Trophoblast cell (in vitro differentiated cells and primary cell): ENCODE data around the gene LTB4R2.

Experiments
- DNase-seq, 2 donors: peaks; one replicate each; pipeline ENCODE4 v3.0.0-alpha.2; 2016
- H2AFZ ChIP-seq: 2 replicates; pipeline ENCODE4 v1.6.1; 2013; ENCODE audit warnings: low read length, moderate library complexity, mild to moderate bottlenecking; ENCODE audit not compliant: insufficient read depth, poor library complexity
- H2AK5ac ChIP-seq: 2 replicates; pipeline ENCODE4 v1.6.1; 2013; ENCODE audit warnings: mild to moderate bottlenecking, low read length
- H2BK120ac ChIP-seq: 2 replicates; pipeline ENCODE4 v1.6.1; 2013; ENCODE audit warnings: low read length, mild to moderate bottlenecking, moderate library complexity; ENCODE audit not compliant: insufficient read depth, poor library complexity
- H2BK12ac ChIP-seq: 2 replicates; pipeline ENCODE4 v1.6.1; 2013; ENCODE audit warnings: mild to moderate bottlenecking, low read length, moderate library complexity
- H2BK5ac ChIP-seq: 2 replicates; pipeline ENCODE4 v1.6.1; 2013; ENCODE audit warnings: low read length, low read depth, moderate library complexity, mild to moderate bottlenecking; ENCODE audit not compliant: poor library complexity
- H3K14ac ChIP-seq: 2 replicates; pipeline ENCODE4 v1.6.1; 2013; ENCODE audit warnings: mild to moderate bottlenecking, low read length
- H3K18ac ChIP-seq: 2 replicates; pipeline ENCODE4 v1.6.1; 2013; ENCODE audit warnings: mild to moderate bottlenecking, low read length
- H3K23ac ChIP-seq: 2 replicates; pipeline ENCODE4 v1.6.1; 2013; ENCODE audit warnings: low read length
- H3K27ac ChIP-seq: 2 replicates; pipeline ENCODE4 v1.5.1; 2013; ENCODE audit warnings: low read depth, mild to moderate bottlenecking, inconsistent platforms, low read length, moderate library complexity
- H3K27me3 ChIP-seq: 2 replicates; pipeline ENCODE4 v1.6.1; 2013; ENCODE audit warnings: inconsistent platforms, mild to moderate bottlenecking, low read length, moderate library complexity; ENCODE audit not compliant: insufficient read depth
- H3K36me3 ChIP-seq, 2 experiments: 1 replicate in 1 of 2; 2 replicates in 1 of 2; pipeline ENCODE4 v1.6.1; 2013; ENCODE audit warnings: low read length in 2 of 2, mild to moderate bottlenecking in 2 of 2, moderate library complexity in 1 of 2; ENCODE audit not compliant: insufficient read depth in 2 of 2, control insufficient read depth in 1 of 2
- H3K4ac ChIP-seq: 2 replicates; pipeline ENCODE4 v1.6.1; 2013; ENCODE audit warnings: low read depth, mild to moderate bottlenecking, low read length, moderate library complexity
- H3K4me1 ChIP-seq, 2 experiments: 1 replicate in 1 of 2; 2 replicates in 1 of 2; pipeline ENCODE4 v1.6.1; 2013; ENCODE audit warnings: low read length in 2 of 2, mild to moderate bottlenecking in 2 of 2, moderate library complexity in 1 of 2; ENCODE audit not compliant: insufficient read depth in 2 of 2, control insufficient read depth in 1 of 2
- H3K4me2 ChIP-seq: 2 replicates; pipeline ENCODE4 v1.6.1; 2013; ENCODE audit warnings: inconsistent platforms, mild to moderate bottlenecking, low read length, moderate library complexity
- H3K4me3 ChIP-seq: 2 replicates; pipeline ENCODE4 v1.5.1; 2013; ENCODE audit warnings: mild to moderate bottlenecking, low read depth, low read length, inconsistent platforms
- H3K79me1 ChIP-seq: one replicate; pipeline ENCODE4 v1.6.1; 2013; ENCODE audit warnings: low read length
- H3K79me2 ChIP-seq: 2 replicates; pipeline ENCODE4 v1.6.1; 2013; ENCODE audit warnings: low read length, mild to moderate bottlenecking; ENCODE audit not compliant: control insufficient read depth, insufficient read depth, poor library complexity
- H3K9ac ChIP-seq: 2 replicates; pipeline ENCODE4 v1.6.1; 2013; ENCODE audit warnings: mild to moderate bottlenecking, low read length
- H3K9me3 ChIP-seq: 2 replicates; pipeline ENCODE4 v1.6.1; 2013; ENCODE audit warnings: low read depth, mild to moderate bottlenecking, control low read depth, inconsistent platforms, low read length; ENCODE audit not compliant: insufficient read depth
- H4K12ac ChIP-seq: 2 replicates; pipeline ENCODE4 v1.6.1; 2013; ENCODE audit warnings: low read depth, mild to moderate bottlenecking, low read length, moderate library complexity
- H4K8ac ChIP-seq: 2 replicates; pipeline ENCODE4 v1.6.1; 2013; ENCODE audit warnings: low read depth, mild to moderate bottlenecking, low read length, moderate library complexity
- H4K91ac ChIP-seq: one replicate; pipeline ENCODE4 v1.6.1; 2013; ENCODE audit warnings: low read depth, mild to moderate bottlenecking, low read length, moderate library complexity
- WGBS: extraction: QIAGEN DNeasy Blood & Tissue Kit; methylation state at CpG from one replicate; pipeline ENCODE4 v1.1.7; 2013; ENCODE audit warnings: missing lambda C conversion rate; ENCODE audit not compliant: insufficient read length, insufficient coverage; ENCODE audit errors: extremely low coverage; 5-methylcytosine and 5-hydroxymethylcytosine counted together

LTB4R2 gene

DNA sequence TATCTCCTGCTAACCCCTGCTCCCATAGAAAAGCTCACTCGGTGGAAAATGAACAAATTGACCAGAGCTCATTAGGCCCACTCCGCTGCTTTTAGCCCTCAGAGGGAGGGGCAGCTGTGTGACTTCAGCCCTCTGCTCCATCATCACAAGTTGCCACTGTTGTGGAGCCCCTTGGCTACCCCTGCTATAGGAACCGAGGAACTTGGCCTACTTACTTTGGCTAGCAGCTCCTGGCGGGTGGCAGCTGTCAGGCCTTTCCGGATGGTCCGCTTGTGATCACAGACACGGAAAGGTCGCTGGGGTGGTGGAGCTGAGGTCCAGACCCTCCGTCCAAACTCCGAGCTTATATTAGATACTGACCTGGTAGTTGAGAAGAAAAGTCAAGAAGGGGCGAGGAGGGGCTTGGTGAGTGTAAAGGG lies 2.8 kb upstream of the LTB4R2 start:
- H3K79me2 ChIP-seq, result no peaks in the 10 kb centered on the region
- H3K9ac ChIP-seq, result no peak overlapping the region
- H3K23ac ChIP-seq, result no peak overlapping the region
- no peak overlapping the region for H3K14ac ChIP-seq
- peaks cover 0 to 5% of the 10 kb centered on the region in 2 experiments for H3K4me1 ChIP-seq
- no peak overlapping the region for H2BK120ac ChIP-seq
- no peak overlapping the region for H2AFZ ChIP-seq
- no peak overlapping the region for H2BK12ac ChIP-seq
- no peak overlapping the region for H4K8ac ChIP-seq
- no peak overlapping the region for H3K4me3 ChIP-seq
- H4K12ac ChIP-seq, result no peak overlapping the region
- H3K4me2 ChIP-seq, result no peak overlapping the region
- no peak overlapping the region for H4K91ac ChIP-seq
- no peak overlapping the region for H3K27ac ChIP-seq
- H3K27me3 ChIP-seq, result no peaks in the 10 kb centered on the region
- H2BK5ac ChIP-seq, result no peak overlapping the region
- no peaks in the 10 kb centered on the region for H3K79me1 ChIP-seq
- no peak overlapping the region for H3K4ac ChIP-seq
- H2AK5ac ChIP-seq, result no peak overlapping the region
- H3K9me3 ChIP-seq, result no peaks in the 10 kb centered on the region
- no peak for DNase-seq
- H3K36me3 ChIP-seq, result peaks cover 50 to 69% of the 10 kb centered on the region in 2 experiments
- no CpG with 5 or more reads among the region's 11 CpGs for WGBS
- H3K18ac ChIP-seq, result no peak overlapping the region

DNA sequence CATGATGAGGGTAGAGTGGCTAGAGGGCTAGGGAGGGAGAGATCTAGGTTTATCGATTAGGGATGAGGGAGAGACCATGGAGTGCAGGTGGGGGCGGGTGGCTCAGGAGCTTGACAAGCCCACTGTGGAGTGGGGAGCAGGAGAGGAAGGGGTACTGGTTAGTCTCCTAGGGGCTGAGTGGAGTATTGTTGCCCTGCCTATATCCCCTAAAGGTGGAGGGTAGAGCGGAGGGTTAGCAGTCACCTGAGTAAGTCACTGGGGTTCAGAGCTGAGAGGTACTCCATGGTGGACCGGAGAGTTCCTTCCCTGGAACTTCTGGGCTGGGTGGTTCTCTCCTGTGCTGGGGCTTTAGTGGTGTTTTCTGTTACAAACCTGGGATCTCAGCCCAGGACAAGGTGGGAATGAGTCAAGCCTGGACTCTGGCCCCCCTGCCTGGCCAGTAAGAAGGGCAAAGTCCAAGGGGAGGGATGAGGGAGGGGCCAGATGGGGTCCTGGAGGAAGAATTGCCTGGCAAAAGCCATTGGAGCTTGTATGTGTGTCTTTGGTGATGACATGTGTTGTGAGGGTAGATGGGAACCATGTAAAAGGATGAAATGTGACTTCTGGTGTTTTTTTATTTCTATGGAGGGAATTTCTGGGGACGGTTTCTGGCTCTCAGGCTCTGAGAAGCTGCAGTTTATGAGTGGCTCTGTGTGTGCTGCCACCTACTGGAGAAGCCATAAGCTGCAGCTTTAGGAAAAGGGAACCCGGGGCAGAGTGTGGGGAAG lies 2.2 kb upstream of the LTB4R2 start, which contains the start of gene CIDEB:
CIDEB (minus strand) TSS at position 403 of the 767 bp plus-strand sequence; CDS start at position 284, 119 bp downstream.
- Histone ChIP-seq H3K36me3 (peaks cover 50 to 63% of the 10 kb centered on the region in 2 experiments), H3K4me3 (no peak within 1 kb of the TSS), H2BK12ac (no peak within 1 kb of the TSS), H4K91ac (no peak within 1 kb of the TSS), H3K79me2 (no peaks in the 10 kb centered on the region), H3K4me1 (peaks cover 0 to 5% of the 10 kb centered on the region in 2 experiments), H4K8ac (no peak within 1 kb of the TSS), H3K9me3 (no peaks in the 10 kb centered on the region), H3K23ac (no peak within 1 kb of the TSS), H3K18ac (no peak within 1 kb of the TSS), H3K79me1 (no peaks in the 10 kb centered on the region), H2BK120ac (no peak within 1 kb of the TSS), H3K27me3 (no peaks in the 10 kb centered on the region), H4K12ac (no peak within 1 kb of the TSS), H3K14ac (no peak within 1 kb of the TSS), H2BK5ac (no peak within 1 kb of the TSS), H3K4ac (no peak within 1 kb of the TSS), H3K4me2 (no peak within 1 kb of the TSS), H3K27ac (no peak within 1 kb of the TSS), H2AK5ac (no peak within 1 kb of the TSS), H3K9ac (no peak within 1 kb of the TSS), H2AFZ (no peak within 1 kb of the TSS)
- WGBS, result no CpG with 5 or more reads among the region's 6 CpGs
- peak; percentile 54 to 81 for DNase-seq

DNA sequence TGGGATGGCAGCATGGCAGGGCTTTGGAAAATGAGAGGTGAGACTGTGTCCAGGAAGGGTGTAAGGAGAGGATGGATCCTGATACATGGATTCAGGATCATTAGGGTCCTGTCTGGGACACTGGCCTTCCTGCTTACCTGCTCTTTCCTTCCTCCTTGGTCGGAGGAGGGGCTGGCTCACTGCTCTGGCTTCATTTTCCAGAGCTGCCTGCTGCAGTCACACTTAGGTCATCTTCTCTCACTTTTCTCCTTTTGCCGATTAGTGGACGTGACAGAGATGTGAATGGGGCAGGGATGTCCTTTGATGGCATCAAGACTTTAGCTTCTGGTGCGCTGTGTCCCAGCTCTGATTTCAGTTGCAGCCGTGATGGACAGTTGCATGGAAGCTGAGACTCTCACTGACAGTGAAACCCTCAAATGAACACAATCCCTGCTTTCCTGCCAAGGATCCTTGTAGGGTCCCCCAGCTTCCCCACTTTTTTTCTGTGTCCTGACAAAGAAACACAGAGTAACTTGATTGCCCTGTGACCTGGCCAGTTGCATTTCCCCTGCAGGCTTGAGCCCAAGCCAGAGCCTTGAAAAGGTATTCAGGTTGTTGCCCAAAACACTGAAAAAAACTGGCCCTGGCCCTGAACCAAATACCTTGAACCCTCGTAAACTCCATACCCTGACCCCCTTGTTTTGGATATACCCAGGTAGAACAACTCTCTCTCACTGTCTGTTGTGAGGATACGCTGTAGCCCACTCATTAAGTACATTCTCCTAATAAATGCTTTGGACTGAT lies 1.4 kb upstream of the LTB4R2 start:
- Histone ChIP-seq H2BK120ac (no peak overlapping the region), H2BK12ac (no peak overlapping the region), H3K27ac (no peak overlapping the region), H4K8ac (no peak overlapping the region), H3K4me2 (no peak overlapping the region), H3K9me3 (no peaks in the 10 kb centered on the region), H4K91ac (no peak overlapping the region), H2AFZ (no peak overlapping the region), H3K4ac (no peak overlapping the region), H3K27me3 (no peaks in the 10 kb centered on the region), H3K4me3 (no peak overlapping the region), H2AK5ac (no peak overlapping the region), H3K14ac (no peak overlapping the region), H3K9ac (no peak overlapping the region), H4K12ac (no peak overlapping the region), H3K23ac (no peak overlapping the region), H3K36me3 (peaks cover 50 to 57% of the 10 kb centered on the region in 2 experiments), H2BK5ac (no peak overlapping the region), H3K79me2 (no peaks in the 10 kb centered on the region), H3K18ac (no peak overlapping the region), H3K79me1 (no peaks in the 10 kb centered on the region), H3K4me1 (peaks cover 0 to 5% of the 10 kb centered on the region in 2 experiments)
- no peak for DNase-seq
- no CpG with 5 or more reads among the region's 7 CpGs for WGBS

DNA sequence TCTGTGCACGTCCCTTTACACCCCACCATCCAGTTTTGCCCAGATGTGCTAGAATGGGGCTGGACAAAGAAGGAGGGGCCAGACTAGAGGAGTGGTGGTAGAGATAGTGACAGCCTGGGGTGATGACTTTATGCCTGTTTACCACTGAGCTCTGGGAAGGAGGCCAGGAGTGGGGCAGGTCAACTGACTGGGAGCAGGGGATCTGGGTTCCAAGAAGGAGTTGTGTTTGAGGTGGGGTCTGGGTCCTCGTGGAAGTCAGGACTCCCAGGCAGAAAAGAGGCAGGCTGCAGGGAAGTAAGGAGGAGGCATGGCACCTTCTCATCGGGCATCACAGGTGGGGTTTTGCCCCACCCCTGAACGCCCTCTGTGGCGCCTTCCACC lies 315 bp downstream of the LTB4R2 start:
- Histone ChIP-seq H3K14ac (no peak overlapping the region), H3K4me1 (peaks cover 0 to 5% of the 10 kb centered on the region in 2 experiments), H2BK120ac (no peak overlapping the region), H2AFZ (no peak overlapping the region), H4K8ac (no peak overlapping the region), H3K36me3 (peaks cover 35 to 42% of the 10 kb centered on the region in 2 experiments), H3K9me3 (no peaks in the 10 kb centered on the region), H3K27ac (no peak overlapping the region), H3K27me3 (no peaks in the 10 kb centered on the region), H4K91ac (no peak overlapping the region), H4K12ac (no peak overlapping the region), H3K79me1 (no peaks in the 10 kb centered on the region), H3K23ac (no peak overlapping the region), H2BK5ac (no peak overlapping the region), H3K9ac (no peak overlapping the region), H3K4ac (no peak overlapping the region), H3K4me3 (no peak overlapping the region), H3K79me2 (no peaks in the 10 kb centered on the region), H2BK12ac (no peak overlapping the region), H3K18ac (no peak overlapping the region), H3K4me2 (no peak overlapping the region), H2AK5ac (no peak overlapping the region)
- DNase-seq, result no peak
- WGBS, result no CpG with 5 or more reads among the region's 5 CpGs
